Erythroblast (primary cell): Measurements from ENCODE around the gene FSHR.

Experiments used
- DNase-seq, 2 experiments: peaks; one replicate each; lab custom pipeline; 2025; lab: John Stamatoyannopoulos, UW
- GATA1 ChIP-seq: IDR thresholded peaks from 2 replicates; pipeline ENCODE4 v1.6.1; 2011; ENCODE audit warnings: low read depth, mild to moderate bottlenecking, control low read depth, low read length, moderate library complexity
- POLR2A ChIP-seq: IDR thresholded peaks from 2 replicates; pipeline ENCODE4 v1.6.1; 2011; ENCODE audit warnings: mild to moderate bottlenecking, low read length

FSHR gene

GRCh38 chr2:48940606-48941005 is 213.7 kb downstream of the FSHR start:
- DNase-seq: no peak

DNA sequence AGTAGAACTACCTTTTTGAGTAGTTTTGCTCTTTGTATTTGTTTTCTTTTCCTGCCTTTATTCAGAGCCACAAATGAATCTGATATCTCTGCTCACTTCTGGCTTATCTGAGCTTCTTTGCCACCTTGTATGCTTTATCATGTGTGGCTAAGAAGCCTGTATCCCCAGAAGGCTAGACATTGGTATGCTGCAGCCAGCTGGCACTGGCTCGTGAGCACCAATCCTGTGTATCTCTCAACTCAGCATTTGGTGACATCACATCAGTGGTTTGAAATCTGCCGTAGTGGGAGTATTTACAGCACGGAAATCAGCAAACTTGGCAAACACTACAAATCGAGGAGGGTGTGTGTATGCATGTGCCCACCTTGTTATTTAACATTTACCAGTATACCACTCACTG is 215.1 kb downstream of the FSHR start:
- TF ChIP-seq GATA1 (no peak), POLR2A (no peak)
- DNase-seq: no peak

More at GRCh38 chr2:48940606-48941005, 213.7 kb downstream of the FSHR start:
- TF ChIP-seq POLR2A: no peak

DNA sequence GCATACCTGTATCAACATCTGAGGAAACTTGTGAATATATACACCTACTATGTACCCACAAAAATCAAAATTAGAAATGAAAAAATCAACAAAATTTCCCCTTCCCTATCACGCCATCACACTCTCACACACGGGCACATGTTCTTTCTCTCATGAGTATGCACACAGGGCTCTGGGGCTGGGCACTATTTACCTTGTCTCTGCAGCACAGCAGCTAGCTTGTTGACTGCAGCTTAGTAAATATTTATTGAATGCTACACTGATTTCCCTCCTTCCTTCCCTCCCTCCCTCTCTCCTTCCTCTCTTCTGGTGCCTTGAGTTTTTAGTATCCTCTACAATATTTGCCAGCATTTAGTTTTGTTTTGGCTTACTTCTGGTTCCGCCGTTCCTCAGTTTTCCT is 216.1 kb downstream of the FSHR start:
- TF ChIP-seq POLR2A (no peak), GATA1 (no peak)
- no peak for DNase-seq

GRCh38 chr2:48934807-48935206 is 219.5 kb downstream of the FSHR start:
- no peak for TF ChIP-seq GATA1

GRCh38 chr2:48933828-48934497 is 220.4 kb downstream of the FSHR start:
- DNase-seq: no peak
- TF ChIP-seq POLR2A (no peak), GATA1 (no peak)

More at GRCh38 chr2:48934807-48935206, 219.5 kb downstream of the FSHR start:
- DNase-seq: no peak

DNA sequence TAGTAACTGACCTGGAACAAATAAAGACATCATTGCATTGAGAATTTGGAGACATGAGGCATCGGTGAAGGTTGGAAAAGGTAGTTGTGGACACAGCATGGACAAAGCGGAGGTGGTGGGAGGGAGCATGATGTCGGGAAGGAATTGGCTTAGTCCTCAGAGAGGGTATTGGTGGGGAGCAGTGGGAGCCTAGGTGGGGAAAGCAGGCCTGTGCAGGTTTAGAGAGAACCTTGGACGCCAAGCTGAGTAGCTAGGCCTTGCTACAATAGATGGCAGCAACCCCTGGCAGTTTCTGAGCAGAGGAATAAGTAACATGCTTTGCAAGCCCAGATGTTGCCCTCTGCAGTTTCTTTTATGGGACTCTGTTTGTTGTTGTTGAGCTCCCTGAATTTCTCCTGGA is 221.6 kb downstream of the FSHR start:
- DNase-seq: no peak
- TF ChIP-seq GATA1 (no peak), POLR2A (no peak)

- DNase-seq: no peak
- TF ChIP-seq POLR2A (no peak), GATA1 (no peak)
Observed at GRCh38 chr2:48929571-48930301, 224.6 kb downstream of the FSHR start.

GRCh38 chr2:48927355-48927754 is 227.0 kb downstream of the FSHR start:
- TF ChIP-seq POLR2A: no peak
- TF ChIP-seq GATA1: no peak
- DNase-seq: no peak

DNA sequence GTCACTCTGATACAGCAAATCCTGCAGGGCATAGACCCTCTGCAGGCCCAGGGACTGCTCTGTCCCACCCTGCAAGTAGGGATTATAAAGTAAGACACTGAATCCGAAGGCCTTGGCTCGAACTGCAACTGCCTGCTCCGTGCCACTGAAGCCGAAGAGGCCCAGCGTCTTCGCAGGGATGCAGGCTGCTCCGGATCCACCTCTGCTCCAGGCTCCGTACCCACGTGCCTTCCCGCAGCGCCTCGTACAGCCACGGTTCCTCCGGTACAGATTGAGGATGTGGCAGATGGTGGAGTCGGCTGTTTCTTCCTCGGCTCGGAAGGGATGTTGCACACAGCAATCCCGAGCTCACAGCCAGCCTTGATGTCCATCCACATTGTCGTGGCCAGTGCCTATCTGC is 238.4 kb downstream of the FSHR start:
- DNase-seq: no peak
- TF ChIP-seq POLR2A (no peak), GATA1 (no peak)

- DNase-seq: no peak
- no peak for TF ChIP-seq GATA1
- TF ChIP-seq POLR2A: no peak
Observed at GRCh38 chr2:48915227-48915626, 239.1 kb downstream of the FSHR start.

GRCh38 chr2:48914477-48915089 is 239.7 kb downstream of the FSHR start:
- TF ChIP-seq POLR2A (no peak), GATA1 (no peak)
- DNase-seq: no peak
